Peyer's patch (tissue), 4 donors: ENCODE measurements around the gene MAP3K21.

Experiments used
- POLR2A ChIP-seq, 2 donors: fragments of 450-650 bp; IDR thresholded peaks; one replicate each; pipeline ENCODE4 v1.5.1; 2017; ENCODE audit warnings: antibody characterized with exemption in 2 of 2, mild to moderate bottlenecking in 2 of 2, moderate library complexity in 2 of 2
- TF ChIP-seq, protein P1 (sequence below), 6 experiments: fragments of 450-650 bp in 4 of 6; fragments of 200-600 bp in 2 of 6; sonication (generic) in 1 of 6; IDR thresholded peaks; one replicate each; pipeline ENCODE4 v1.5.1; 2017 to 2019; ENCODE audit warnings: antibody characterized with exemption in 6 of 6, mild to moderate bottlenecking in 3 of 6, moderate library complexity in 1 of 6

DNA sequence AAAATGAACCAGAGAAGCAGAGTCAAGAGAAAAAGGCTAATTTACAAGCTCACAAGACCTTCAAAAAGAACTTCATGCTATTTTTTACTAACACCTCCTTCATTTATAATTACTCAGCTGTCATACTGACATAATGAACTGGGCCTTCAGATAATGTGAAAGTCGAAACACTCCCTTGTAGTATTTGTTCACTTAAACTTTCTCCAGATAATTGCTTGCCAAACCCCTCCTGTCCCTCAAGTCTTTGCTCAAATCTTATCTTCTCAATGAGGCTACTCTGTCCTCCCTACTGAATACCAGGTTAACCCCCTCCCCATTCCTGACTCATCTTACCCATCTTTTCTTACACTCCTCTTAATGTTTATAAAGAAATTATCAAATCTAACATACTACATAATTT is 11.1 kb upstream of the MAP3K21 start:
- TF ChIP-seq, protein P1, sequence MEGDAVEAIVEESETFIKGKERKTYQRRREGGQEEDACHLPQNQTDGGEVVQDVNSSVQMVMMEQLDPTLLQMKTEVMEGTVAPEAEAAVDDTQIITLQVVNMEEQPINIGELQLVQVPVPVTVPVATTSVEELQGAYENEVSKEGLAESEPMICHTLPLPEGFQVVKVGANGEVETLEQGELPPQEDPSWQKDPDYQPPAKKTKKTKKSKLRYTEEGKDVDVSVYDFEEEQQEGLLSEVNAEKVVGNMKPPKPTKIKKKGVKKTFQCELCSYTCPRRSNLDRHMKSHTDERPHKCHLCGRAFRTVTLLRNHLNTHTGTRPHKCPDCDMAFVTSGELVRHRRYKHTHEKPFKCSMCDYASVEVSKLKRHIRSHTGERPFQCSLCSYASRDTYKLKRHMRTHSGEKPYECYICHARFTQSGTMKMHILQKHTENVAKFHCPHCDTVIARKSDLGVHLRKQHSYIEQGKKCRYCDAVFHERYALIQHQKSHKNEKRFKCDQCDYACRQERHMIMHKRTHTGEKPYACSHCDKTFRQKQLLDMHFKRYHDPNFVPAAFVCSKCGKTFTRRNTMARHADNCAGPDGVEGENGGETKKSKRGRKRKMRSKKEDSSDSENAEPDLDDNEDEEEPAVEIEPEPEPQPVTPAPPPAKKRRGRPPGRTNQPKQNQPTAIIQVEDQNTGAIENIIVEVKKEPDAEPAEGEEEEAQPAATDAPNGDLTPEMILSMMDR (IDR thresholded peaks at IDR 0.05): no peak
- TF ChIP-seq POLR2A (IDR thresholded peaks at IDR 0.05): no peak
